Osteocyte (in vitro differentiated cells): ENCODE measurements around the gene NRG2. TPM values are rescaled to one million over a fixed set of nuclear protein-coding genes. Genes with fewer than 3 reads are reported as not detected.

Experiments
- DNase-seq: peaks from one replicate; pipeline ENCODE4 v3.0.0; 2021; ENCODE audit warnings: mixed read lengths; ENCODE audit not compliant: unreplicated experiment; ENCODE audit errors: extremely low spot score
- H3K27ac Mint-ChIP-seq: one replicate; pipeline ENCODE4 v1.8.0; 2021; ENCODE audit warnings: mild to moderate bottlenecking, mixed read lengths; ENCODE audit not compliant: unreplicated experiment
- H3K27me3 Mint-ChIP-seq: one replicate; pipeline ENCODE4 v1.8.0; 2021; ENCODE audit warnings: mixed read lengths; ENCODE audit not compliant: unreplicated experiment
- H3K36me3 Mint-ChIP-seq: one replicate; pipeline ENCODE4 v1.8.0; 2021; ENCODE audit warnings: mixed read lengths; ENCODE audit not compliant: unreplicated experiment
- H3K4me1 Mint-ChIP-seq: one replicate; pipeline ENCODE4 v1.8.0; 2021; ENCODE audit warnings: mixed read lengths; ENCODE audit not compliant: unreplicated experiment
- H3K4me3 Mint-ChIP-seq: one replicate; pipeline ENCODE4 v1.8.0; 2021; ENCODE audit warnings: mild to moderate bottlenecking, moderate library complexity, mixed read lengths; ENCODE audit not compliant: unreplicated experiment
- H3K9me3 Mint-ChIP-seq: one replicate; pipeline ENCODE4 v1.8.0; 2021; ENCODE audit warnings: mixed read lengths; ENCODE audit not compliant: unreplicated experiment
- total RNA-seq: library from RNA; stranded (reverse); gene quantifications from 2 replicates; pipeline ENCODE4 v1.2.1, GENCODE V29; 2021
- TF ChIP-seq, protein P1 (sequence below): fragments of 200-600 bp; sonication (generic); IDR thresholded peaks from 2 replicates; pipeline ENCODE4 v1.5.0; 2021; ENCODE audit warnings: antibody characterized with exemption, mild to moderate bottlenecking, moderate library complexity

Gene NRG2
- total RNA-seq, 1 donor from 2014 or later = 0.86 TPM

GRCh38 chr5:140042393-140042642 lies 781 bp downstream of the NRG2 start:
- Mint-ChIP-seq H3K36me3 (no peaks in the 10 kb centered on the region), H3K4me3 (peak overlapping the region; percentile 68), H3K27me3 (peaks cover 30% of the 10 kb centered on the region), H3K9me3 (no peaks in the 10 kb centered on the region), H3K27ac (no peak overlapping the region), H3K4me1 (peaks cover 36% of the 10 kb centered on the region)
- no peak for DNase-seq
- TF ChIP-seq, protein P1, sequence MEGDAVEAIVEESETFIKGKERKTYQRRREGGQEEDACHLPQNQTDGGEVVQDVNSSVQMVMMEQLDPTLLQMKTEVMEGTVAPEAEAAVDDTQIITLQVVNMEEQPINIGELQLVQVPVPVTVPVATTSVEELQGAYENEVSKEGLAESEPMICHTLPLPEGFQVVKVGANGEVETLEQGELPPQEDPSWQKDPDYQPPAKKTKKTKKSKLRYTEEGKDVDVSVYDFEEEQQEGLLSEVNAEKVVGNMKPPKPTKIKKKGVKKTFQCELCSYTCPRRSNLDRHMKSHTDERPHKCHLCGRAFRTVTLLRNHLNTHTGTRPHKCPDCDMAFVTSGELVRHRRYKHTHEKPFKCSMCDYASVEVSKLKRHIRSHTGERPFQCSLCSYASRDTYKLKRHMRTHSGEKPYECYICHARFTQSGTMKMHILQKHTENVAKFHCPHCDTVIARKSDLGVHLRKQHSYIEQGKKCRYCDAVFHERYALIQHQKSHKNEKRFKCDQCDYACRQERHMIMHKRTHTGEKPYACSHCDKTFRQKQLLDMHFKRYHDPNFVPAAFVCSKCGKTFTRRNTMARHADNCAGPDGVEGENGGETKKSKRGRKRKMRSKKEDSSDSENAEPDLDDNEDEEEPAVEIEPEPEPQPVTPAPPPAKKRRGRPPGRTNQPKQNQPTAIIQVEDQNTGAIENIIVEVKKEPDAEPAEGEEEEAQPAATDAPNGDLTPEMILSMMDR = no peak

GRCh38 chr5:140041492-140042392 lies 1.4 kb downstream of the NRG2 start:
- H3K4me3 Mint-ChIP-seq = peak overlapping the region; percentile 68
- H3K4me1 Mint-ChIP-seq = peaks cover 36% of the 10 kb centered on the region
- peak overlapping the region; percentile 61 for H3K27ac Mint-ChIP-seq
- peak; percentile 90 for DNase-seq
- H3K27me3 Mint-ChIP-seq = peaks cover 32% of the 10 kb centered on the region
- H3K36me3 Mint-ChIP-seq = no peaks in the 10 kb centered on the region
- TF ChIP-seq, protein P1 = no peak
- H3K9me3 Mint-ChIP-seq = no peaks in the 10 kb centered on the region

DNA sequence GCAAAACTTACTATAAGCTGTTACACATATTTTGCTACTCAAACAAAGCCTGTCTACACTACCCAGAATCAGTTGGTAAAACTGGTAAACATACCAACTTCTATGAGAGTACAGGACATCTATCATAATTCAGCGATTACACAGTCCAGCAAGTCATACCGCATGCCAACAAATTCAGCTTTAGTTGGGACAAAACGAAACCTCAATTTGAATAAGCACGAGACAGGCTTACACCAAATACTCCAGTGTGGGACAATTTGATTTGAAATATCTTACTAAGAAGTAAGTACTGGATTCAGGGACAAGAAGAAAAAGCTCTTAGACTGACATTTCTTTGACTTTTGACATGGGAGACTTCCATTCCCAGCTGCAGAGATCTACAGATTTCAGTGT lies 2.0 kb downstream of the NRG2 start:
- Mint-ChIP-seq H3K9me3 (no peaks in the 10 kb centered on the region), H3K36me3 (no peaks in the 10 kb centered on the region), H3K27me3 (peaks cover 38% of the 10 kb centered on the region), H3K27ac (no peak overlapping the region), H3K4me3 (peak overlapping the region; percentile 68), H3K4me1 (peaks cover 36% of the 10 kb centered on the region)
- TF ChIP-seq, protein P1 = no peak
- no peak for DNase-seq

- Mint-ChIP-seq H3K9me3 (no peaks in the 10 kb centered on the region), H3K27ac (no peak overlapping the region), H3K4me3 (no peak overlapping the region), H3K4me1 (peaks cover 36% of the 10 kb centered on the region), H3K27me3 (peaks cover 39% of the 10 kb centered on the region), H3K36me3 (no peaks in the 10 kb centered on the region)
- TF ChIP-seq, protein P1 = no peak
- no peak for DNase-seq
Observed at GRCh38 chr5:140040358-140040757, 2.7 kb downstream of the NRG2 start.

DNA sequence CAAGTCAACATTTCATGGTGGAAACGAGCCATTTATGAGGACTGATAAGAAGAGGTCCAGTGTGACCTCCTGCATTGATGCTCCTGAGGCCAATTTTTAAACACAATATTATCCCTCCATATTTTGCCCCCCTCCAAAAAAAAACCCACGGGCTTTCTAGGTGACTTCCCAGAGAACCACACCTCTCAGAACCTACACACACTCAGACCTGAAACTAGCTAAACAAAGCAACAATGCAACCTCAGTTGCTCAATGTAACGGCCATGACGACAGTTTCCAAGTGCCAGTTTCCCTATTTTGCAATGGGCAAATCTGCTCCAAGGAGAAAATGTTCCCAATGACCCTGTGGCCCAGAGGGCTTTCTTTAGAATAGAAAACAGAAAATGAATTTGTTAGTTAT lies 3.5 kb downstream of the NRG2 start:
- H3K4me3 Mint-ChIP-seq = no peak overlapping the region
- TF ChIP-seq, protein P1 = no peak
- peaks cover 7% of the 10 kb centered on the region for H3K9me3 Mint-ChIP-seq
- peaks cover 38% of the 10 kb centered on the region for H3K27me3 Mint-ChIP-seq
- DNase-seq = no peak
- H3K4me1 Mint-ChIP-seq = peaks cover 36% of the 10 kb centered on the region
- peaks cover 2% of the 10 kb centered on the region for H3K36me3 Mint-ChIP-seq
- H3K27ac Mint-ChIP-seq = no peak overlapping the region
